Hindlimb muscle (tissue), 1 donor: ENCODE data around the gene MTSS2. TPM values are rescaled to one million over a fixed set of nuclear protein-coding genes. Genes with fewer than 3 reads are reported as not detected.
"Not testable (repeated sequence)": the region's sequence is repeated elsewhere in the genome, so short reads cannot be mapped to it uniquely, and the experiment has no call there.

Source experiments
- DNase-seq: peaks from one replicate; pipeline ENCODE4 v3.0.0-alpha.2; 2013
- polyA plus RNA-seq: library from polyadenylated mRNA; unstranded; fragments of 120-200 nt; gene quantifications from one replicate; pipeline ENCODE4 v1.2.1, GENCODE V29; 2013; ENCODE audit not compliant: insufficient read length

MTSS2 gene
- polyA plus RNA-seq, 1 donor: 179 TPM

GRCh38 chr16:70653809-70654771, 31.8 kb downstream of the MTSS2 start:
- DNase-seq: peak; percentile 87

- DNase-seq: no peak
These were observed 32.4 kb downstream of the MTSS2 start for GRCh38 chr16:70653406-70653805.

- DNase-seq: no peak
These were observed 33.5 kb downstream of the MTSS2 start for GRCh38 chr16:70652322-70652721.

- DNase-seq: no peak
These were observed 34.3 kb downstream of the MTSS2 start for GRCh38 chr16:70651524-70651923.

- DNase-seq: no peak
These were observed 35.6 kb downstream of the MTSS2 start for GRCh38 chr16:70650216-70650615.

- DNase-seq: no peak
These were observed 36.6 kb downstream of the MTSS2 start for GRCh38 chr16:70649300-70649699.

GRCh38 chr16:70648606-70649005, 37.2 kb downstream of the MTSS2 start:
- no peak for DNase-seq

GRCh38 chr16:70647441-70648359, 38.2 kb downstream of the MTSS2 start:
- DNase-seq: no peak

- no peak for DNase-seq
These were observed 39.3 kb downstream of the MTSS2 start, which contains the start of gene IL34 for GRCh38 chr16:70646260-70647241. Gene IL34 (plus strand): TSS chr16:70646559. CDS start chr16:70646948, 389 bp downstream.

GRCh38 chr16:70644763-70645597, 40.9 kb downstream of the MTSS2 start:
- no peak for DNase-seq

GRCh38 chr16:70643264-70643663, 42.6 kb downstream of the MTSS2 start:
- DNase-seq: not testable (repeated sequence)

- DNase-seq: no peak
These were observed 43.2 kb downstream of the MTSS2 start for GRCh38 chr16:70642633-70643032.

- no peak for DNase-seq
These were observed 46.8 kb downstream of the MTSS2 start for GRCh38 chr16:70638814-70639792.

Other genes with a start within 250 kb of the MTSS2 start
- 30.5 TPM for gene ST3GAL2, start 247.0 kb downstream of the MTSS2 start, polyA plus RNA-seq
- gene FCSK, start 231.5 kb downstream of the MTSS2 start, polyA plus RNA-seq: 8.8 TPM
- 46.6 TPM for gene COG4, start 162.5 kb downstream of the MTSS2 start, polyA plus RNA-seq
- gene SF3B3, start 162.2 kb downstream of the MTSS2 start, polyA plus RNA-seq: 208 TPM
- 7.8 TPM for gene IL34, start 39.5 kb downstream of the MTSS2 start, polyA plus RNA-seq
- 28.3 TPM for gene VAC14, start 115.1 kb upstream of the MTSS2 start, polyA plus RNA-seq